ENCODE measurements around the gene SIL1.

Gene SIL1

DNA sequence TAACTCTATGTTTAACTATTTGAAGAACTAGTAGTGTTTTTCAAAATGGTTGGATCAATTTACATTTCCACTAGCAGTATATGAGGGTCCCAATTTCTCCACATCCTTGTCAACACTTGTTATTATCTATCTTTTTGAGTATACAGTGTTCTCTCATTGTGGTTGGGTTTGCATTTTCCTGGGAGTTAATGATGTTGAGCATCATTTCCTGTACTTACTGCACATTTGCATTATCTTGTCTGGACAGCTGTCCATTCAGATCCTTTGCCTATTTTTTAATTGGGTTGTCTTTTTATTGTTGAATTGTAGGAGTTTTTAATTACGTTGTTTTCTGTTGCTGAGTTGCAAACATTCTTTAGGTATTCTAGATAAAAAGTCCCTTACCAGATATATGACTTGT lies 219.6 kb downstream of the SIL1 start:
- no peak for DNase-seq (ENCODE audit: low spot score)

DNA sequence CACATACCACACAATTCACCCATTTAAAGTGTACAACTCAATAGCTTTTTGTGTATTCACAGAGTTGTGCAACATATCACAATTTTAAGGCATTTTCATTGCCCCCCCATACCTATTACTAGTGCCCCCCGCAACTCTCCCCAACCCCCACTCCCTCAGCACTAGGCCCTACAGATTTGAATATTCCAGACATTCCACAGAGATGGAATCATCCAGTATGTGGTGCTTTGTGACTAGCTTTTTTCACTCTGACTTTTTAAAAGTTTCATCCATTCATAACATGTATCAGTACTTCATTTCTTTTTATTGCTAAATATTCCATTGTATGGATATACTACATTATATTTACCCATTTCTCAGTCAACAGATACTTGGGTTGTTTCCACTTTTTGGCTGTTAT lies 220.1 kb downstream of the SIL1 start:
- DNase-seq (ENCODE audit: low spot score) = peak; percentile 57

DNA sequence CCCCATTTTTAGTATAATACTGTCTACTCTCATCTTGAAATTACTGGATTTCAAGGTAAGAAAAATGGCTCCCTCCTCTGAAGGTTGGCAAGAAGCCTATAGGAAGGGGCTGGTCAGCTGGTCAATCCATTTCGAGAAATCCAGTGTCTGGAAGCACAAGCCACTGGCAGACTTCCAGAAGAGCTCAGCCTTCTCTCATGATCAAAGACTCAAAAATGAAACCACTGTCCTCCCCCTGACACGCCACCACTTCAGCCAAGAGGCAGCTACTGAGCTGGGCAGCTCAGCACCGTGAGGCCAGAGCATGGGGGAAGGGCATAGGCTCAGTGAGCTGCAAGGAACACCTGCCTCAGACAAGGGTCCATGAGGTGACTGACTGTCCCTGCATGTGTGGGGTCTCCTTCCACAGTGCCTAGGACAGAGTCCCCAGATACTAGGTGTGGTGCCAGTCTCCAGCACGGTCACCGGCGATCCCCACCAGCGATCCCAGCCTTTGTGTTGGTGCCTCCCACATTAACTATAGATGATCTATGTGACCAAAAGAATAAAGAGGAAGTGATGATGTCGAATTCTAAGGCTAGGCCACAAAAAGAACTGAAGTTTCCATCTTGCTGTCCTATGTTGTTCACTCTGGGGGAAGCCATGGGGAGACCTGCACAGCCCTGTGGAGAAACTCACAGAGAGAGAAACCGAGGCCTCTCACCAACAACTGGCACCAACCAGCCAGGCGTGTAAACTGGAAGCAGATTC lies 222.9 kb downstream of the SIL1 start:
- peak; percentile 48 for DNase-seq (ENCODE audit: low spot score)

DNA sequence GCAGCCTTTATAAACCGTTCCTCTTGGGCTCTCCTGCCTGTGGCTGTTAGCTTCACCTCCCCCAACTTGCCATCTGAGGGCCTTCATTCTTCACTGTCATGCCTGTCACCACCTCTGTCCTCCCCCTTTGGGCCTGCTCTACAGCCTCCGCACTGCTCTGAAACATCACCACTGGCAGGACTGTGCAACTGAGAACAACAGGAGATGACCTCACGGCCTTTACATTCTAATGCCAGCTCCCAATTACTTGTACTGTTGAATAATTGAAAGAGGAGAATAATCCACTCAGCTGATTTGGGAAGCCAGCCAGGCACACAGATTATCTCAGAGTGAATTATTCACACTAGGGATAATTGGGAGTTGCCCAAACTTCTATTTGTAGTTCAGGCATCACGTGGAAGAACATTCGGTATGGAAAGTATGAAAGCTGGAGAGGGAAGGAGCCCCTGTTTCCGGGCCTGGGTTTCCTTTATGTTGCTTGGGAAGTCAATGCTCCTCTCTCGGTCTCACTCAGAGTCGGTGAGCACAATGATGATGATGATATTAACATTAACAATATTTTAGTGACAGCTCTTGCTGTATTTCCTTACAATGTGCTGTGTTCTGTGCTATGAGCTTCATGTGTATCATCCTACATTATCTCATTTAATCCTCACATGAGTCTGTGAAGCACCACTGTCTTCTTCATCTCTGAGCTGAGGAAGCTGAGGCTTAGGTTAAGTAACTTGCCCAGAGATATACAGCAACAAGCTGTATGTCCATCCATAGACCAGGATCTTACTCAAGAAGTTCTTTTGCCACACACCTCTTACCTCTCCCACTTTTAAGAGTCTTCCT lies 223.7 kb downstream of the SIL1 start:
- peak; percentile 67 for DNase-seq (ENCODE audit: low spot score)

DNA sequence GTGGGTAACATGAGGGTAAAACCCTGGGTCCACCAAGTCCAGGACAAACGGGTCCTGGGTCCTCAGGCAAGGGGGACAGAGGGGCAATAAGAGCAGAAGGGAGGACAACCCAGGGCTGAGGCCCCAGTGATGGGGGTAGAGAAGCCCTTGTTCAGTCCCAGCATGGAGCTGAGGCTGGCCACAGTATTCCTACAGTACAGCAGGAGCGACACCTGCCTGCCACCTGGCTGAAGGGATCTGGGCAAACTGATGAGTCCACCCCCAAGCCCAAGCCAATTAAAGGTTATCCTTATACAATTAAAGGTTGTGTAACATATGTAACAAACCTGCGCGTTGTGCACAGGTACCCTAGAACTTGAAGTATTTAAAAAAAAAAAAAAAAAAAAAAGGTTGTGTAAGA lies 225.3 kb downstream of the SIL1 start:
- no peak for DNase-seq (ENCODE audit: low spot score)

DNA sequence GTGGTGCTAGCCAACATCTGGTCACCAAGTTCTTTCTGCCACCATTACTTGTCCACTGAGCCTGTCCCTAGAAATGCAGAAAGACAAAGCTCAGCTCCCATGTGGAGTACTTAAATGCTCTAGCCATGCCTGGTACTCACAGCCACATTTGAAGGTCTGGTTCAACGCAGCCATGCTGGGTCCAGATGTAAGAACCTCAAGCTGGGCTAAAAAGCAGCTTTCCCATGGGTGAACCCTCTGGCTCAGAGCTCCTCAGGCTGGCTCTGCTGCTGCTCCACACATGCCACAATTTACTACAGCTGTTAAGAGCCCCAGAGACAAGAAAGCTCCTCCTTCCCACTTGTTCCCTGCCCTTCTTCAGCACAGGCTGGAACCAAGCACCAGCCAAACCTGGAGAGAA lies 225.9 kb downstream of the SIL1 start:
- peak; percentile 78 for DNase-seq (ENCODE audit: low spot score)

DNA sequence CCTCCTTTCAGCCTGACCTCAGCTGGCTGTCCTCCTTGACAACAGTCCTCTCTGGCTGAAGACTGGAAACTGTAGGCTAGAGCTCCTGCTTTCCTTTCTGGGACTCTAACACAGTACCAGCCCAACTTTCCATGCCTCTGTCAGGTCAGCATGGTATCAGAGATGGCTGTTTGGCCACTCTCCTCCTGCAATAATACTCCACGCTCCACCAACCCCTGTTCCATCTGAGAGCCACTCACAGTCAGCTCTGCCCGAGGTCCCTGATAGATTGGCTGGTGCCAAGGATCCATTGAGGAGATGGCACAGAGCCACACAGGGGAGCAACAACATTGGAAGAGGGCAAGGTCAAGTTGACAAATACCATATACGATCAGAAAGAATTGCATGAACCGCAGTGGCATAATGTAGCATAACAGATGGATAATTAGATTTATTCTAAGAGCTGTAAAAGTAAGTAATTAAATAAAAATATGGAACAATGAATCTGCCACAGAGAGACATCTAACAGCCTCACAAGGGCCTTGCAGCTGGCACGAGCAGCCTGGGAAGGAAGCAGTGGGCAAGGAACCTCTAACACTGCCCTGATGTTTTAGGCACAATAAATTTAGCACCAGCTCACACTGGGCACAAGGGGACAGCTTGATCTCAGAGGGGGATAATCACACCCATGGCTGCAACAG lies 228.7 kb downstream of the SIL1 start:
- DNase-seq (ENCODE audit: low spot score) = no peak

DNA sequence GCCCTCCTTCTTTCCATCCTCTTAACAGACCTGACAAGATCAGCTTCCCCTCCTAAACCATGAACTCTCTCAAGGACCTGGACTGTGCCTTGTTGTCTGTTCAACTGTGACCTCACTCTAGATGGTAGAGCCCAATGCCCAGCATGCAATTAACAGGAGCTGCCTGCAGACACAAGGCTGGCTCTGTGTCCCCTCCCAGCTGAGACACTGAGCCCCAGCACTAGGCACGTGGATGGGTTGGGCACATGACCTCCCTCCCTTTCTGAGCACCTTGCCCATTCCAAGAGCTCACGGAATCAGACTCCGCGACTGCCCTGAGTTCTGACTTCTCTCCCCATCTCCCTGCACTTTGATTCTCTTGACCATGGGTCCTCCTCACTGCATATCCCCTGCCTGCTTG lies 229.6 kb downstream of the SIL1 start:
- DNase-seq (ENCODE audit: low spot score) = no peak

DNA sequence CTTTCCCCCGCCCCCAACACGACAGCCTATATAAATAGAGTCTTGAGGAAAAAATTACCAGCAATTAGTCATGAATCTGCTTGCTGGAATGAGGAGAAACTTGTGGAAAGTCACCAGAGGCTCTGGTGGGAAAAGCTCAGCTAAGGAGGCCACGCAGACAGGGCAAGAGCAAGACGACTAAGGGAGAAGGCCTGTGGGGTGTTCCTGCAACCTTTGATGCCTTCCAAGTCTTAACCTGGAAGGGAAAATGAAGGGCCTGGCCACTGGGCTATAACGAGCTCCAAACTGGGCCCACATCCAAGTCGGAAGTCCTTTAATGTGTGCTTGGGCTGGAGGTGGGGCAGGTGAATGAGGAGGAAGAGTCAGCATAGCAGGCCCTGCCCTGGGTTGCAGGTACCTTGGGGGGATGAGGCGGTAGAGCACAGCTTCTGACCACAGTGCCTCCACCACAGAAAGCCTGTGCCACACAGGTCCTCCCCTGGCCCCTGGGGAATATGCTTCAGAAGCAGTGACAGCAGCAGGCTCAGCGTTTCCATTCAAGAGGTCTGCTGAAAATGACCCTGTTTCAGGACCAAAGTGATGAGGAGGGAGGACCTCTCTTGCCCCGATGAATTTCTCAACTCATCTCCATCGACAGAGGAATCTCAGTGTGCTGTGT lies 230.2 kb downstream of the SIL1 start:
- DNase-seq (ENCODE audit: low spot score) = no peak

DNA sequence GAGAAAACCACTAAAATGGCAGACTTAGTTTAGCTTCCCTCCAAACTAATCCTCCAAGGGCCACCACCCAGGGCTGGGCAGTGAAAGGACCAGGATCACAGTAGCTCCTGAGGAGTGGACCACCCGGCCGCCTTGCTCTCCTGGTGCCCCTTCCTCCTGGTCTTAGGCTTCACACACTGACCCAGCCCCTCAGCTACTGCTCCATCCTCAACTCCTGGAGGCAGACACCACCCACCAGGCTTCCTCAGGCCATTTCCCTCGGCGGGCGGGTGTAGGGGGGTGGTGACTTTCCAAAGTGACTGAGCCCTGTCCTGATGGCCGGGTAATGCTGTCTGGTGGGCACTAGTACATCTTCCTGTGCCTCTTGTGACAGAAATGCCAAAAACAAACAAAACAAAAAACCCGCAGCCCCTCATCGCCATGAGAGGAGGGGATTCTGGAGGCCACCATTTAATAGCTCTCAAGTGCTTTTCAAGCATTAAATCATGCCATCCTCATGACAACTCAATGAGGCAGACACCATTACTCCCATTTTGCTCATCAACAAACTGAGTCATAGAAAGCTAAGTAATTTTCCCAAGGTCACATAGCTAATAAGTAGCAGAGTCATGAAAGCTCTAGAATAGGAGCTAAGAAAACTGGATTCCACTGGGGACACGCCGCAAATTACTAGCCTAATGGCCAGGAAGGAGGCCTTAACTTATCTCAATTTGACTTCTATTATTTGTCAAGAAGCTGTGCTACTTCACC lies 231.8 kb downstream of the SIL1 start:
- DNase-seq (ENCODE audit: low spot score) = no peak

DNA sequence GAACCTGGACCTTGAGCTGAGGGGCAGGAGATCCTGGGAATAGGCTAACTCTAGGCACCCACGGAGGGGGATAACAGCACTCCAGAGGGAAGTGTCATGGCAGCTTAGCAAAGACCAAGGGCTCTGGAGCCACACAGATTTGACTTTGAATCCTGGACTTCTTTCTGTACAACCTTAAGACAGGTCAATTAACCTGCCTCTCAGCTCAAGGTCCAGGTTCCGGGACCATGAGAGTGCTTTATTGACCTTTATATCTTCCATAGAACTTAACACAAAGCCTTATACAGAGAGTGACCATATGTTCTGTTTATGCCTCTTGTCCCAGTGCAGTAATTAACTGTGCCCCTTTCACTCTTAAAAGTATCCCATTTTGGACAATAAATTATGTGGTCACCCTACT lies 232.5 kb downstream of the SIL1 start:
- DNase-seq (ENCODE audit: low spot score) = no peak

DNA sequence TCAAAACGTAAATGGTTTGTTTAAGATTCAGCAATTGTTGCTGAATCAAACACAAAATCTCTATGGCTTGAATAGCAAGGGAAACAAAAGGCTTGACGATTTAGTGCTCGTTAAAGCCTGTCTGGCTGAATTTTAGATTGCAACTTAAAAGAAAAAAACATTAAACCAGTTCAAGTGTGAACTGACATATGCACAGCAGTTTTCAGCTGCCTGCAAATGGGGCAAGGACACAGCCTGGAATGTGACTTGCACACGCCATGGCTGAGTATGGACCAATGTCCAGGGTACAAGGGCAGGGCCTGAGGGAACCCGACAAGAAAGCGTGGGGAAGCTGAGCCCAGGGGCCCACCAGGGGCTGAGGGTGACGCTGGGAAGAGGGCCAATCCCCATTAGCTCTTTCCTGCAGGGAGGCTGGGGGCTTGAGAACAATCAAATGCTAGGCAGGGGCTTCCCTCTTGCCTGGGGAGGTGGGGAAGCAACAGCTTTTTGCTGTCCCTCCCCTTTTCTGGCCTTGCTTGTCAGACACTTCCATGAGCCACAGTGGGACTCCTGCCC lies 233.4 kb downstream of the SIL1 start:
- DNase-seq (ENCODE audit: low spot score) = no peak

DNA sequence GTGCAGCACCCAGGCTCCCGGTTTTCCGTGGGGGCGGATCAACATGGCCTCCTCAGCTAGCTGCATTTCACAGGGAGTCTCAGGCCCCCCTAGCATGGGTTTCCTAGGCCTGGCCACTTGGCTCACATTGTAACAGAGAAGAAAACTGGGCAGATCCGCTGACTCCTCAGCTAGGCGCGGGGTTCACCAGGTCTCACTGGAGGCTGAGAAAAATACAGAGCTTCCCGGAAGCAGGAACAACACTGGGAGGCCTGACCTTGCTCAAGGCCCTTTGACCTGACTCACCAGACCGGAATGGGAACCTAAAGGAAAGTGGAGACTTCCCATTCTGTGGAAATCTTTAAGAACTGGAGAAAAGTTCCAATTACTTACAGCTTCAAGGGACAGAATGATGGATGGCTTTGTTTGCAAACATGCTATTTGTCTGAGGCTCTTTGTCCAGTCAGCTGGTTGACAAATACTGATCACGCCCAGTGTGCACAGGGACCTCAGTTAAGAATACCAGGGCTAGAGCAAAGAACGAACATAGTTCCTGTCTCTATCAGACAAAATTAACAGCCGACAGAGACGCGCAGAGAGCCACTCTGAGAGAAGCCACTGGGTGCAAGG lies 234.3 kb downstream of the SIL1 start:
- no peak for DNase-seq (ENCODE audit: low spot score)

DNA sequence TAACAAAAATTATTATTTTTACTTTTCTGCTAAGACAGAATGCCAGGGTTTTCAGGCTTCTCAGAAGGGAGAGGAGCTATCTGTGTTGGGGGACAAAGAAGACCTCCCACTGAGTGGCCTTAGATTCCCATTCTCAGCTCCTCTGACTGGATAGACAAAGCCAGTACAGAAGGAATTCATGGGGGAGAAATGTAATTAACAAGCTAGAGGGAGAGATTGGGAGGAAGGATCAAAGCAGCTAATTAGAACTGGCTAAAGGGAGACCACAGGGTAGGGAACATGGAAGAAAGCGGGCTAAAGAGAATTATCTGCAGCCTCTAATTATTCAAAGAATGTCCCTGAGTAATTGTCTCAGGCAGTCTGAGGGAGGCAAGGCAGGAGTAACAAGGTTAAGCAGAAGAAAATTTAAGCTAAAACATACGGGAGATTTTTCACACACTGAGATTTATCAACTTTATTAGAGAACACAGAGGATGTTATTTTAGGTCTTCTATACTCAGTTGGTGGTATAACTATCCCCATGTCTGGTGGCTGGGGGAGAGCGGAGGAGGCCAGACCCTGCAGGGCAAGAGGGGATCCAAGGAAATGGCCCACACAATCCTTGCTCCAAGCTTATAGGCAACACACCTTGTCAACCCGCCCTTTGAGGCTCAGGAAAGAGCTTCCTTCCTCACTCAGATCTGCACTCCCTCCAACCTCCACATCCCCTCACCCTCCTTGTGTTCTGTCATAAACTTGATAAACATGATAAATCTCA lies 235.4 kb downstream of the SIL1 start:
- no peak for DNase-seq (ENCODE audit: low spot score)

DNA sequence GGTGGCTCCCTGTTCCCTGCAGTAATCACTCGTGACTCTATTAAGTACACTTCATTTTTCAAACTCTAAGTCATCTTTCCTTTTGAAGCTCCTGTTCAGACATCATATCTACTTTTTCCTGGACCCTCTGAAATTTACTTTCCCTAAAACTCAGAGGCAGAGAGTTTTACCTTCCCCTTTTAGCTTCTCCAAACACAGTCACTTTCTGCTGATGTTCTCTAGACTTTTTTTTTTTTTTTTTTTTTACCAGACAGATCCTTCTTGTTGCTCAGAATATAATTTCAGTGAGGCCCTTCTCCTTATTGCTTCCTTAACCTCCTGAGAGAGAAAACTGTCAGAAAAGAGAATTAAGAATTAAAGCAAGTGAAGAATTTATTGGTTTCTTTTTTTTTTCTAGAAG lies 236.4 kb downstream of the SIL1 start:
- DNase-seq (ENCODE audit: low spot score) = no peak

DNA sequence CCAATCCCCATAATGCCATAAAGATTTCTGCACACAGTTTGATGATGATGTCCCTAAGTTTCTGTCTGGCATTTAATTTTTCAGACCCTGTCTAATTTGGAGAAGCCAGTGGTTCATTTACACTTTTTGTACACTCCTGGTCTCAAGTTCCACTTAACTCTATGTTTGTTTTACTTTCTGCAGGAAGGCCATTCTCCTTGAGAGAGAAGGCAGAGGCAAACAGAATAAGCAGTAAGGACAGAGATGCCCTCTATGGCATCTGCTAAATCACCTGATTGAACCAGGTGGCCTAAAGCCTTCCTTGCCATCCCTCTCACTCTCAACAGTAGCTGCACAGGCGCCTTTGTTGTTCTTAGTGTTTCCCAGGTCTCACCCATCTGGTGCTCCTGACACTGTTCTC lies 236.9 kb downstream of the SIL1 start:
- DNase-seq (ENCODE audit: low spot score) = no peak

DNA sequence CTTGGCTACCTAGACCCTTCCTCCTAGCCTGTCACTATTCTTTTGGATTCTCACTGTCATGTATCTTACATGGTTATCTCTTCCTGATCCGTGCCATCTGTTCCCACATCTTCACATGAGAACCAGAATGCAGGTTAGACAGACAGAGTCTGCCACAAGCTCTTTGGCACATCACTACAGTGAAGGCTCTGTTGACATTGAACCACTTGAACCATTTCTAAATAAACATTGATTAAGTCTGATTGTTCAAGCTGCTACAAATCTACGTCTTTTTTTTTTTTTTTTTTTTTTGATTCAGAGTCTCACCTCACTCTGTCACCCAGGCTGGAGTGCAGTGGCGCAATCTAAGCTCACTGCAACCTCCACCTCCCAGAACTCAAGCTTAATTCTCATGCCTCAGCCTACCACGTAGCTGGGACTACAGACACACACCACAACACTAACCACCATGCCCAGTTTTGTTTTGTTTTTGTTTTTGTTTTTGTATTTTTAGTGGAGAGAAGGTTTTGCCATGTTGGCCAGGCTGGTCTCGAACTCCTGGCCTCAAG lies 237.9 kb downstream of the SIL1 start:
- DNase-seq (ENCODE audit: low spot score) = no peak

DNA sequence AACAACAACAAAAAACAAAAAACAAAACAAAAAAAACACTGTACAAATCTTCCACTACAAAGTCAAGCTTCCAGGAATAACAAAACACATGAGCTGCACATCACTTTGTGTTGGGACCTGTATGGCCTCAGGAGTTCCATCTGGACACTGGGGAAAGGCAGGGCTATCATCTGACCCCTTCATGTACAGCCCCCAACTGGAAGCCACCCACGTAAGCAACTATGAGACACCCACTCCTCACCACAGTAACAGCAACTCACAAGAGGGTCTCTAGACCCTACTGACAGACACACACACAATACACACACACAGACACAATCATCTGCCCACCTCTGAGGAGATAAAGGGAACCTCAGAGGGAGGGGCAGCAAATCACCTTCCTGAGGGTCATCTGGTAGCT lies 241.4 kb downstream of the SIL1 start:
- DNase-seq (ENCODE audit: low spot score) = no peak

DNA sequence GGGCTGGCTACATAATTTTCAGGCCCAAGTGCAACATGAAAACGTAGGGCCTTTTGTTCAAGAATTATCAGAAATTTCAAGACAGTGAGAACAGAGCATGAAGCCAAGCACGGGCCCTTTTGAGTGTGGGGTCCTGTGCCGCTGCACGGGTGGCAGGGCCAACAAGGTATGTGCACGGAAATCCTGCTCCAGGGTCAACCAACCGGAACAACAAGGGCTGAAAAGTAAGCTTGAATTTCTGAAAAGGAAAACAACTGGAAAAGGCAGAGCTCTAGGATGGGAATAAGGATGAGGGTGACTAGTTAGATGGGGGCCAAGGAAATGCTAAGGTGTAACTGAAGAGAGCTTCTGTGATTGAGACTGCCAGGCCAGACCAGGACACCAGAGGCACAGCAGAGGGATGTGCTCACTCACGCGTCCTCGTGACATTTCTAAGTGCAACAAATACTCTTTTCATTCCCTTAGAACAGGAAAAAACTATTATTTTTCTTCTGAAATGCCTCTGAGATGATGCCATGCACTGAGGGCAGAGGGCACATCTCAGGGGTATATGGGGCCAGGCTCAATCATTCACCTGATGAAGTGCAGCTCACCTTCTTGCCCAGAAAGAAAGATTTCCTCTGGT lies 242.4 kb downstream of the SIL1 start:
- no peak for DNase-seq (ENCODE audit: low spot score)
